ENCODE measurements around the gene COL24A1. TPM values are rescaled to one million over a fixed set of nuclear protein-coding genes. Genes with fewer than 3 reads are reported as not detected.

COL24A1 gene
- total RNA-seq, 1 experiment from 2014 or later: 1.1 TPM

DNA sequence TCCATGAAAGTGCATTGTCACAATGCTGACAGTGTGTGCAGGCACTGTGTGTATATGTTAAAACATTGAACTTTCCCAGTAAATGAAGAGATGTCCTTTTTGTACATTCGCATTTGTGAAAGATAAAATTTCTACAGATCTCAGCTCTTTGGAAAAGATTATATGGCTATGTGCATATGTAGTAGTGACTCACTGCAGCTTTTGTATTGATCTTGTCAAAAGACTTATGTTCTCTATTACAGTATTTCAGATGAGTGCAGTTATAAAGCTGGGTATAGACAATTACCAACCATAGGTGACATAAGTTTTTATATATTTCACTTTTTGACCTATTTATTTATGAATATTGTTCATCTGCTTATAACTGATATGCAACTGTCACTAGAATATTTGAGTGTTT, 212.6 kb downstream of the COL24A1 start:
- no peaks in the 10 kb centered on the region for H3K9me3 Mint-ChIP-seq
- no peaks in the 10 kb centered on the region for H3K27me3 Mint-ChIP-seq (ENCODE audit: low read depth)
- ChIA-PET CTCF (no interaction called here), POLR2A (no interaction called here)
- ATAC-seq: no peak
- no peaks in the 10 kb centered on the region for H3K36me3 Mint-ChIP-seq
- H3K4me3 Mint-ChIP-seq: no peak overlapping the region
- H3K27ac Mint-ChIP-seq: no peak overlapping the region
- H3K4me1 Mint-ChIP-seq: no peaks in the 10 kb centered on the region
- TF ChIP-seq ZNF232 (CRISPR knock-in tag; IDR thresholded peaks at IDR 0.05): no peak
- DNase-seq (ENCODE audit: low spot score): no peak

GRCh38 chr1:85943526-85943925, 213.0 kb downstream of the COL24A1 start:
- ChIA-PET CTCF (no interaction called here), POLR2A (no interaction called here)
- TF ChIP-seq HMGXB4 (CRISPR knock-in tag; IDR thresholded peaks at IDR 0.05): no peak
- no peak for TF ChIP-seq ZMAT4 (CRISPR knock-in tag; IDR thresholded peaks at IDR 0.05)
- TF ChIP-seq GTF2I (CRISPR knock-in tag; conservative IDR thresholded peaks at IDR 0.05): no peak
- TF ChIP-seq PRRX2 (CRISPR knock-in tag; IDR thresholded peaks at IDR 0.05): no peak
- TF ChIP-seq ZNF232 (CRISPR knock-in tag; IDR thresholded peaks at IDR 0.05): no peak
- Mint-ChIP-seq H3K4me3 (no peak overlapping the region), H3K36me3 (no peaks in the 10 kb centered on the region), H3K4me1 (no peaks in the 10 kb centered on the region), H3K9me3 (no peaks in the 10 kb centered on the region), H3K27ac (no peak overlapping the region), H3K27me3 (ENCODE audit: low read depth) (no peaks in the 10 kb centered on the region)
- DNase-seq (ENCODE audit: low spot score): no peak
- no peak for ATAC-seq

- ATAC-seq: no peak
Measured at GRCh38 chr1:85940656-85941306, 215.8 kb downstream of the COL24A1 start.

GRCh38 chr1:85938829-85939228, 217.7 kb downstream of the COL24A1 start:
- POLR2A ChIA-PET: no interaction called here
- Mint-ChIP-seq H3K27me3 (ENCODE audit: low read depth) (no peaks in the 10 kb centered on the region), H3K9me3 (no peaks in the 10 kb centered on the region), H3K4me3 (no peak overlapping the region), H3K27ac (no peak overlapping the region), H3K36me3 (no peaks in the 10 kb centered on the region), H3K4me1 (no peaks in the 10 kb centered on the region)
- TF ChIP-seq MYBL2 (CRISPR knock-in tag; IDR thresholded peaks at IDR 0.05): no peak
- no peak for TF ChIP-seq RELA (CRISPR knock-in tag; IDR thresholded peaks at IDR 0.05; ENCODE audit: borderline replicate concordance)
- ATAC-seq: no peak
- CTCF ChIA-PET: no interaction called here
- no peak for DNase-seq (ENCODE audit: low spot score)

More at GRCh38 chr1:85940656-85941306, 215.8 kb downstream of the COL24A1 start:
- H3K9me3 Mint-ChIP-seq: no peaks in the 10 kb centered on the region
- CTCF ChIA-PET: no interaction called here
- DNase-seq (ENCODE audit: low spot score): no peak
- H3K27ac Mint-ChIP-seq: no peak overlapping the region
- no peaks in the 10 kb centered on the region for H3K4me1 Mint-ChIP-seq
- no peak for TF ChIP-seq ZNF232 (CRISPR knock-in tag; IDR thresholded peaks at IDR 0.05)
- POLR2A ChIA-PET: no interaction called here
- H3K27me3 Mint-ChIP-seq (ENCODE audit: low read depth): no peaks in the 10 kb centered on the region
- H3K36me3 Mint-ChIP-seq: no peaks in the 10 kb centered on the region
- H3K4me3 Mint-ChIP-seq: no peak overlapping the region

DNA sequence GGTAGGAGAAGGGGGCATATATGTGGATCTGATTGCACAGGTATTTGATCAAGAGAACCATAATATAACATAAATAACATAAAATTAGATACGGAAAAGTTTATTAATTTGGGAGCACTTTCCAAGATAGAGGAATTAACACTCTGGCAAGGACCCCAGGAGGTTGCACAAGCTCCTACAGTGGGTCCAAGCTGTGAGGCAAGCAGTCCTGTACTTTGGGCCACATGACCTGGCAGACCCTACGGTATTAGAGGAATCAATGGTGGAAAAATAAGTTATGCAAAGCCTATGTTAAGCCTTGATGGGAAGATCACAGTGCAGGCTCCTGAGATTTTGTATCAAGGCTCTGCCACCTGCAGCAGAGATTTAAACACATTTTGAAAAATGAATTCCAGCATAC, 220.1 kb downstream of the COL24A1 start:
- Mint-ChIP-seq H3K4me1 (no peaks in the 10 kb centered on the region), H3K4me3 (no peak overlapping the region), H3K9me3 (no peaks in the 10 kb centered on the region), H3K36me3 (no peaks in the 10 kb centered on the region), H3K27ac (no peak overlapping the region), H3K27me3 (ENCODE audit: low read depth) (no peaks in the 10 kb centered on the region)
- no peak for DNase-seq (ENCODE audit: low spot score)
- ATAC-seq: no peak
- ChIA-PET CTCF (no interaction called here), POLR2A (no interaction called here)
- TF ChIP-seq IRF1 (CRISPR knock-in tag; IDR thresholded peaks at IDR 0.05) (no peak), ELF4 (CRISPR knock-in tag; IDR thresholded peaks at IDR 0.05; ENCODE audit: low read depth) (no peak), IRF2 (CRISPR knock-in tag; IDR thresholded peaks at IDR 0.05; ENCODE audit: borderline replicate concordance, low read depth) (no peak), FOXP1 (CRISPR knock-in tag; IDR thresholded peaks at IDR 0.05; ENCODE audit: borderline replicate concordance) (no peak), ESRRA (CRISPR knock-in tag; IDR thresholded peaks at IDR 0.05; ENCODE audit: borderline replicate concordance) (no peak), HMGXB4 (CRISPR knock-in tag; IDR thresholded peaks at IDR 0.05) (no peak), NR2C2 (CRISPR knock-in tag; IDR thresholded peaks at IDR 0.05) (no peak)
- TF ChIP-seq, protein P1, sequence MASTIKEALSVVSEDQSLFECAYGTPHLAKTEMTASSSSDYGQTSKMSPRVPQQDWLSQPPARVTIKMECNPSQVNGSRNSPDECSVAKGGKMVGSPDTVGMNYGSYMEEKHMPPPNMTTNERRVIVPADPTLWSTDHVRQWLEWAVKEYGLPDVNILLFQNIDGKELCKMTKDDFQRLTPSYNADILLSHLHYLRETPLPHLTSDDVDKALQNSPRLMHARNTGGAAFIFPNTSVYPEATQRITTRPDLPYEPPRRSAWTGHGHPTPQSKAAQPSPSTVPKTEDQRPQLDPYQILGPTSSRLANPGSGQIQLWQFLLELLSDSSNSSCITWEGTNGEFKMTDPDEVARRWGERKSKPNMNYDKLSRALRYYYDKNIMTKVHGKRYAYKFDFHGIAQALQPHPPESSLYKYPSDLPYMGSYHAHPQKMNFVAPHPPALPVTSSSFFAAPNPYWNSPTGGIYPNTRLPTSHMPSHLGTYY (CRISPR knock-in tag; IDR thresholded peaks at IDR 0.05): no peak
- TF ChIP-seq, protein P2, sequence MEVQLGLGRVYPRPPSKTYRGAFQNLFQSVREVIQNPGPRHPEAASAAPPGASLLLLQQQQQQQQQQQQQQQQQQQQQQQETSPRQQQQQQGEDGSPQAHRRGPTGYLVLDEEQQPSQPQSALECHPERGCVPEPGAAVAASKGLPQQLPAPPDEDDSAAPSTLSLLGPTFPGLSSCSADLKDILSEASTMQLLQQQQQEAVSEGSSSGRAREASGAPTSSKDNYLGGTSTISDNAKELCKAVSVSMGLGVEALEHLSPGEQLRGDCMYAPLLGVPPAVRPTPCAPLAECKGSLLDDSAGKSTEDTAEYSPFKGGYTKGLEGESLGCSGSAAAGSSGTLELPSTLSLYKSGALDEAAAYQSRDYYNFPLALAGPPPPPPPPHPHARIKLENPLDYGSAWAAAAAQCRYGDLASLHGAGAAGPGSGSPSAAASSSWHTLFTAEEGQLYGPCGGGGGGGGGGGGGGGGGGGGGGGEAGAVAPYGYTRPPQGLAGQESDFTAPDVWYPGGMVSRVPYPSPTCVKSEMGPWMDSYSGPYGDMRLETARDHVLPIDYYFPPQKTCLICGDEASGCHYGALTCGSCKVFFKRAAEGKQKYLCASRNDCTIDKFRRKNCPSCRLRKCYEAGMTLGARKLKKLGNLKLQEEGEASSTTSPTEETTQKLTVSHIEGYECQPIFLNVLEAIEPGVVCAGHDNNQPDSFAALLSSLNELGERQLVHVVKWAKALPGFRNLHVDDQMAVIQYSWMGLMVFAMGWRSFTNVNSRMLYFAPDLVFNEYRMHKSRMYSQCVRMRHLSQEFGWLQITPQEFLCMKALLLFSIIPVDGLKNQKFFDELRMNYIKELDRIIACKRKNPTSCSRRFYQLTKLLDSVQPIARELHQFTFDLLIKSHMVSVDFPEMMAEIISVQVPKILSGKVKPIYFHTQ (CRISPR knock-in tag; IDR thresholded peaks at IDR 0.05): no peak
- TF ChIP-seq, protein P3, sequence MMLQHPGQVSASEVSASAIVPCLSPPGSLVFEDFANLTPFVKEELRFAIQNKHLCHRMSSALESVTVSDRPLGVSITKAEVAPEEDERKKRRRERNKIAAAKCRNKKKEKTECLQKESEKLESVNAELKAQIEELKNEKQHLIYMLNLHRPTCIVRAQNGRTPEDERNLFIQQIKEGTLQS (CRISPR knock-in tag; conservative IDR thresholded peaks at IDR 0.05): no peak
